ENCODE data around the gene NUP88.

DNA sequence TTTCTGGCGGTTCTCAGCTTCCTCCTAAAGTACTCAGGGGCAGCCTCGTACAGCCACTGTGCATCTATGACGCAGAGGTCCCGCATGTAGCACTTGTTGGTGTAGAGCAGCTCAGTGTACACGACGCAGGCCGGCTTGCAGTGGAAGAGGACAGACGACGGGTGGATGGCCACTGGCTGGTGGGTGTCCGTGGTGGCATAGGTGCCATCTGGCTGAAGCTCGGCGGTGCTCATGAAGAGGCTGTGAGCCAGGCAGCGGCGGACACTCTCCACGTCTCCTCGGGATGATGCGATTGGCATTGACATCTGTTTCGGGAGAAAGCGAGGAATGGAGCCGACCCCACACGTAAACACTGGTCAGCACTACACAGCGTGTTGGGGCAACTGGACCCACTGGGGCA, 24.7 kb upstream of the NUP88 start:
- TF ChIP-seq POLR2A (IDR thresholded peaks at IDR 0.05; ENCODE audit: low read depth, low read length): no peak
- no peak for TF ChIP-seq POLR2AphosphoS5 (IDR thresholded peaks at IDR 0.05; ENCODE audit: low read depth, low read length)
